ENCODE results near the gene SCAF1. TPM values are rescaled to one million over a fixed set of nuclear protein-coding genes. Genes with fewer than 3 reads are reported as not detected.
A peak's percentile ranks its signal among the peaks of the same experiment; 100 is the strongest.

The SCAF1 gene
- total and polyA plus RNA-seq, 10 donors, result 7.5 to 66.2 (median 33.8) TPM

DNA sequence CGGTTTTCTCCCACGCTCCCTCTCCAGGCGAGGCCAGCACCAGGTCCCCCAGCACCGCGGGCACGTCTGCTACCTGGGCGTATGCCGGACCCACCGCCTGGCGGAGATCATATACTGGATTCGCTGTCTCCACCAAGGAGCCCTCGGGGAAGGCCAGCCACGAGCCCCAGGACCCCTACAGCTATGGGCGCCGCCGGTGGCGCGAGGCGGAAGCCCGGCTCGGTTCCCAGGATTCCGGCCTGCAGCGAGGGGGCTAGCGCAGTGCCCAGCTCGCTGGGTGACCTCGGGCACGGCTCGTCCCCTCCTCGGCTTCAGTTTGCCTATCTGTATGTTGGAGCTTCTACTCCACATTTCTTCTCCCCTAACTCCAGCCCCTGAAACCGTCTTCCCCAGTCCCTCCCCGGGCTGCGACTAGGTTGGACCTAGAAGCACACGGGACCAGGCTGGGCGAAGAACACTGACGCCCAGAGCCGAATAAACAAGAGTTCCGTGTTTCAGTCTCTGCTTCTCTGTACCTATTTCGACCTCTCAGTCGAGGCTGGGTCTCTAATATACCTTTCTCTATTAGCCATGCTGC, 48.2 kb downstream of the SCAF1 start:
- Histone ChIP-seq H3K4me1 (peaks cover 22 to 73% (median 46%) of the 10 kb centered on the region in 6 donors), H3K9me3 (no peaks in the 10 kb centered on the region), H3K27me3 (replicated peaks in 1 of 7) (peaks cover 0 to 41% (median 16%) of the 10 kb centered on the region in 7 donors), H3K27ac (peak overlapping the region; percentile 15 to 83 (median 76)), H3K4me3 (peak overlapping the region; percentile 29 to 72 (median 46)), H3K36me3 (peaks cover 1 to 39% (median 25%) of the 10 kb centered on the region in 6 donors)
- intact Hi-C loops (cut with DNase I; ENCODE audit: low total_unique reads), result no loop called here
- 17 to 36% (median 24%) methylated on average over 22 to 39 of the region's 39 CpGs for WGBS, 5 donors
- TF ChIP-seq POLR2AphosphoS5 (IDR thresholded peaks at IDR 0.05) (peak in 2 of 3 donors; percentile 8 to 49), POLR2A (IDR thresholded peaks at IDR 0.05) (no peak)
- TF ChIP-seq, protein P1, sequence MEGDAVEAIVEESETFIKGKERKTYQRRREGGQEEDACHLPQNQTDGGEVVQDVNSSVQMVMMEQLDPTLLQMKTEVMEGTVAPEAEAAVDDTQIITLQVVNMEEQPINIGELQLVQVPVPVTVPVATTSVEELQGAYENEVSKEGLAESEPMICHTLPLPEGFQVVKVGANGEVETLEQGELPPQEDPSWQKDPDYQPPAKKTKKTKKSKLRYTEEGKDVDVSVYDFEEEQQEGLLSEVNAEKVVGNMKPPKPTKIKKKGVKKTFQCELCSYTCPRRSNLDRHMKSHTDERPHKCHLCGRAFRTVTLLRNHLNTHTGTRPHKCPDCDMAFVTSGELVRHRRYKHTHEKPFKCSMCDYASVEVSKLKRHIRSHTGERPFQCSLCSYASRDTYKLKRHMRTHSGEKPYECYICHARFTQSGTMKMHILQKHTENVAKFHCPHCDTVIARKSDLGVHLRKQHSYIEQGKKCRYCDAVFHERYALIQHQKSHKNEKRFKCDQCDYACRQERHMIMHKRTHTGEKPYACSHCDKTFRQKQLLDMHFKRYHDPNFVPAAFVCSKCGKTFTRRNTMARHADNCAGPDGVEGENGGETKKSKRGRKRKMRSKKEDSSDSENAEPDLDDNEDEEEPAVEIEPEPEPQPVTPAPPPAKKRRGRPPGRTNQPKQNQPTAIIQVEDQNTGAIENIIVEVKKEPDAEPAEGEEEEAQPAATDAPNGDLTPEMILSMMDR (IDR thresholded peaks at IDR 0.05 in 8 of 11, conservative IDR thresholded peaks at IDR 0.05 in 3 of 11), result peak in 2 of 11 experiments; percentile 3 to 8
- no peak for DNase-seq

- Histone ChIP-seq H3K27ac (peak within 1 kb of the TSS; percentile 15 to 83 (median 76)), H3K27me3 (replicated peaks in 1 of 7) (peaks cover 0 to 41% (median 16%) of the 10 kb centered on the region in 7 donors), H3K9me3 (no peaks in the 10 kb centered on the region), H3K4me3 (peak within 1 kb of the TSS; percentile 29 to 72 (median 46)), H3K4me1 (peaks cover 22 to 67% (median 44%) of the 10 kb centered on the region in 6 donors), H3K36me3 (peaks cover 0 to 34% (median 19%) of the 10 kb centered on the region in 6 donors)
- WGBS, 5 donors, result 5 to 10% (median 6%) methylated on average over 38 of the region's 38 CpGs
- peak in 2 of 3 donors; percentile 38 to 46 for TF ChIP-seq POLR2A (IDR thresholded peaks at IDR 0.05)
- TF ChIP-seq, protein P1 (IDR thresholded peaks at IDR 0.05 in 8 of 11, conservative IDR thresholded peaks at IDR 0.05 in 3 of 11), result no peak
- peak; percentile 70 to 90 (median 86) for TF ChIP-seq POLR2AphosphoS5 (IDR thresholded peaks at IDR 0.05)
- DNase-seq, result peak; percentile 83
- intact Hi-C loops (cut with DNase I; ENCODE audit: low total_unique reads), result no loop called here
Observed at GRCh38 chr19:49690656-49691242, 48.7 kb downstream of the SCAF1 start, which contains the start of gene CPT1C. Gene CPT1C, plus strand, starts transcription at chr19:49691116. Its CDS starts 1,137 bp downstream, at chr19:49692253.

GRCh38 chr19:49691243-49692146, 49.5 kb downstream of the SCAF1 start:
- H3K4me3 ChIP-seq, result peak overlapping the region; percentile 29 to 72 (median 46)

More at GRCh38 chr19:49691243-49692146, 49.5 kb downstream of the SCAF1 start:
- H3K27ac ChIP-seq, result peak overlapping the region in 4 of 8 donors; percentile 73 to 83 (median 80)
- peaks cover 22 to 59% (median 42%) of the 10 kb centered on the region in 6 donors for H3K4me1 ChIP-seq
- H3K9me3 ChIP-seq, result no peaks in the 10 kb centered on the region
- intact Hi-C loops (cut with DNase I; ENCODE audit: low total_unique reads), result no loop called here
- H3K36me3 ChIP-seq, result peaks cover 0 to 26% (median 12%) of the 10 kb centered on the region in 6 donors
- peaks cover 0 to 41% (median 16%) of the 10 kb centered on the region in 7 donors for H3K27me3 ChIP-seq (replicated peaks in 1 of 7)
- no peak for DNase-seq
- WGBS, 5 donors, result 13 to 21% (median 17%) methylated on average over 33 to 39 of the region's 39 CpGs
- TF ChIP-seq POLR2AphosphoS5 (IDR thresholded peaks at IDR 0.05) (no peak), POLR2A (IDR thresholded peaks at IDR 0.05) (no peak)
- TF ChIP-seq, protein P1 (IDR thresholded peaks at IDR 0.05 in 8 of 11, conservative IDR thresholded peaks at IDR 0.05 in 3 of 11), result no peak
